ENCODE measurements around the gene PEF1.

The PEF1 gene

DNA sequence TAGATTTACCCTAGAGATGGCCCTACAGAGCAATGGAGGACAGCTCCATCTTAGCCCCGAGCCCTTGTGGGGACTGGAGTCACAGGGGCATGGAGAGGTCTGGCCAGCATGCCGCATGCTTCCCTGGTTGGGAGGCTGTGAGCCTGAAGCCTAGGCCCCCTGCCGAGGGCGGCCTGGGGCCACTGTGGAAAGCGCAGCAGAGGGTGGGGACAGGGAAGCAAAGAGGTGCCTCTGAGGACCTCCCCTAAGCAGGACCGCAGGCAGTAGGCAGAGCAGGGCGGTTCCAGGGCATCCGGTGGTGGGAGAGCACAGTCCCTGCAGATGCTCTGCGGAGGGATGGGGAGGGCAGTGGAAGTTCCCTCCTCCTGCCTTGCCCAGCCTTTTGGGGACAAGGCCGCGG, 26.5 kb upstream of the PEF1 start:
- no peak for DNase-seq (ENCODE audit: low spot score)

- DNase-seq (ENCODE audit: low spot score) = no peak
Measured at GRCh38 chr1:31670593-31670964, 25.9 kb upstream of the PEF1 start.

DNA sequence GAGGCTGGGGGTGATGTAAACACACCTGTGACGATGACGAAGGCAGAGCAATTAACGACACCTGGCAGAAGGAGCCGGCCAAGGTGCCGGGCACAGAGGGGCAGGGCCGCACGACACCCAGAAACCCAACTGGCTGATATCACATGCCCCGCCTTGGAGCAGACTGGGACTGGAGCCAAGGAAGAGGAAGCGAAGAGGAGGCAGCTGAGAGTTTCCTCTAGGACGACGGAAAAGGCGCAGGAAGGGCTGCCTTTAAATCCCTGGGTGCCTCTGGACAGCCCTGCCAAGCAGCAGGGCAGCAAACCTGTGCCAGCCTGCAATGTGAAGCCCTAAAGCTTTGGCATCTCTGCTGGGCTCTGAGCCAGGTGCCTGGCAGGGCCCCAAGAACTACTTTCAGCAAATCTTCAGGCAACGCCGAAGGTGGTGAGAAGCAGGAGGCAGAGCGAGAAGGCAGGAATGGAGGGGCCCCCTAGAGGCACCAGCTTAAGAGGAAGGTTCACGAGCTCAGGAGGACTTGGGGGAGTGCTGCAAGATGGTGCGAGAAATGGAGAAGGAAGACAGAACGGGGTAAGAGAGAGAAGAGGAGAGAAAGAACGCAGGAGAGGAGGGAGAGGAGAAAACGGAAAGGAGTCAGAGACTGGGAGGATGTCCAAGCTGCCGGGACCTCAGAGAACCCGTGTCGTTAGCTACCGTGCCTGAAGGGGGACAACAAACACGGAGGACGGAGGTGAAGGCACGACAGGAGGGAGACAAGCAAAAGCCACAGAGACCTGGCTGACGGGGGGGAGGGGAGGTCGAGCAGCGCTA, 25.3 kb upstream of the PEF1 start:
- peak; percentile 59 for DNase-seq (ENCODE audit: low spot score)

- DNase-seq (ENCODE audit: low spot score) = no peak
Measured at GRCh38 chr1:31669433-31669785, 24.7 kb upstream of the PEF1 start.

DNA sequence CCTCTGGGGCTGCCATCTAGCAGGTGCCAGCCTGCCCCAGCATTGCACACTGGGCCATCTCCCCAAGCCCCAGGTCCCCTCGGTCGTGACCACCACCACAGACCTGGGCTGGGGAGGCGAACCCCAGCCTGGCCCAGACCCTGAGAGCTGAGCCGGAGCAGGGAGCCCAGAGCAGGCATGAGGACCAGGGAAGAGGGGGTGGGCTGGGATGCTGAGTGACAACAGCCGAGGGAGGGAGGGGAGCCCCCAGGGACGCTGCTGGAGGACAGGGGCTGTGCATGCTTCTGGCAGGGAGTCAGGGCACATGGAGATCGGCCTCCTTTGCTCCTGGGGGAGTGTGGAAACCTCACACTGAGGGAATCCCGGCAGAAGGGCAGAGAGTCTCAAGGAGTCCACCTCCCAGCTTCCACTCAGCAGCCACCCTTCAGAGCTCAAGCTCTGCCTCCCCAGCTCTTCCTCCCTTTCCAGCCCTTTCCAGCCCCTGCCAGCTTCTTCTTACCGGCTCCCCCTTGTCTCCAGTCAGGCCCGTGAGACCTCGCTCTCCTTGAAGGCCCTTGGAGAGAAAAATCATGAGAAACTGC, 23.7 kb upstream of the PEF1 start:
- no peak for DNase-seq (ENCODE audit: low spot score)

GRCh38 chr1:31667065-31667785, 22.5 kb upstream of the PEF1 start:
- DNase-seq (ENCODE audit: low spot score) = no peak

- DNase-seq (ENCODE audit: low spot score) = no peak
Measured at GRCh38 chr1:31666263-31666963, 21.7 kb upstream of the PEF1 start.

- no peak for DNase-seq (ENCODE audit: low spot score)
Measured at GRCh38 chr1:31665234-31665878, 20.7 kb upstream of the PEF1 start.

GRCh38 chr1:31664528-31664927, 19.9 kb upstream of the PEF1 start:
- no peak for DNase-seq (ENCODE audit: low spot score)

- DNase-seq (ENCODE audit: low spot score) = peak; percentile 51
Measured at GRCh38 chr1:31663622-31664452, 19.2 kb upstream of the PEF1 start.

DNA sequence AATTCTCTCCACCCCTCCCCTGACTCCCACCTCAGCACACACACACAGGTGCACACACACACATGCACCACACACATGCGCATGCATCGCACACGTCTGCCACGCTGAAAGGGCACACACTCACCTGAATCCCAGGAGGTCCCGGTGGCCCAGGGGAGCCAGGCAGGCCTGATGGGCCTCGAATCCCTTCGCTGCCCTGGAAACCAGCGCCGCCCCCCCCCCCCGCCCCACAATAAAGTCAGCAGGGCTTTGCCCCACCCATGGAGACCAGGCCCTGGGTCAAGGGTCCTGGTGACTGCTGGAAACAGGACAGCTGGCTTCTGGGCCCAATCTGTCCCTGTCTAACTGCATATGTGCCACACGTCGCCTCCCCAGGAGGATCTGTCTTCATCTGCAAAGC, 17.8 kb upstream of the PEF1 start:
- no peak for DNase-seq (ENCODE audit: low spot score)

- no peak for DNase-seq (ENCODE audit: low spot score)
Measured at GRCh38 chr1:31661856-31662255, 17.2 kb upstream of the PEF1 start.

DNA sequence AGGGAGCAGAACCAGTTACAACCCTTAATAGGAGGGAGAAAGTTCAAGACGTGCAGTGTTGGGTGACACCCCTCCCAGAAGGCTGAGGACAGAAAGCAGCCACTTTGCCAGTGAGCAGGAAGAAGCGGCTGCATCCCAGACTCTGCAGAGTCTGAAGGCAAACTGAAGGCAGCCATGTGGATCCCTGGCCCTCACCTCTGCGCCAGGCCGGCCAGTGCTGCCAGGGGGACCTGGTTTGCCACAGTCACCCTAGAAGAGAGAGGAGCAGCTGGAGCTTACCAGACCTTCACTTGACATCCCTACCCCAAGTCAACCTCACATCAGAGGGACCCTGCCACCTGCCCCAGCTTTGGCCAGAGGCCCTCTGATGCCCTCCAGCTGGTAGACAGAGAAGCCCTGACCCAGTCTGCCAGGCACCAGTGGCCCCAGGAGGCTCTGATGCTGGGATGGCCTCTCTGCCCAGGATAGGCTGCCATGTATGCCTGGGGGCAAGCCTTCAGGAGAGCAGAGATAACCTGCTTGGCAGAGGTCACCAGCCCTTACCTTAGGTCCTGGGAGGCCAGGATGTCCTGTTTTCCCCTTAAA, 16.3 kb upstream of the PEF1 start:
- DNase-seq (ENCODE audit: low spot score) = no peak

DNA sequence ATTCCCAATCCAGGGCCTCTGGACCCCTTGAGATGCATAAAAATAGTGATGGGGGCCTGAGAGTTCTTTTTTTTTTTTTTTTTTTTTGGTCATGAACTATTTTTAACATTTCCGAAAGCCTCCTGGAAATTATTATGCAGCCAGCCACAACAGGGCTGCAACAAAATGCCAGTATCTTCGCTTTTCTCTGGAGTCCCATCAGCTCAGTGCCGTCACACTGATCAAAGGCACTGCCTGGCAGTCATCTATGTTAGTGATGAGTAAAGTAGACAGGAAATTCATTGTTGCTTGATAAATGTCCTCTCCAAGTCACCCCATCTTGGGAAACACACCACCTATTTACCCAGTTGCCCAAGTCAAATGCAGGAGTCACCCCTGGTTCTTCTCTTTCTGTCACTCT, 15.2 kb upstream of the PEF1 start:
- DNase-seq (ENCODE audit: low spot score) = no peak

DNA sequence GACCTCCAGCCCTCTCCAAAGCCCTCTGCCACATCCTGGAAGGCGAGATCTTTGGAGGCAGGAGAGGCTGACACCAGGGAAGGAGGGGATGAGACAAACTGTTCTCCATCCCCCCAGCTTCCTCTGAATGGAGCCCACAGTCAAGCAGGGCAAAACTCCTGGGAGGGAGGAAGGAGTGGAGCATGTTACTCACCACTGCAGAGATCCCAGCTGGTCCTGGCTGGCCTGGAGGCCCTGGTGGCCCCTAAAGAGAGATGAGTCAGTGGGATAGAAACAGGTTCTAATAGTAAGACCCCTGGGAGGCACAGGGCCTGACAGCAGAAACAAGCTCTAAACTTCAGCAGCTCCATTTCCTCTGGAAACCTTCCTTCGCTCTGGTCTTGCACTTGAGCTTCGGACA, 14.0 kb upstream of the PEF1 start:
- no peak for DNase-seq (ENCODE audit: low spot score)

DNA sequence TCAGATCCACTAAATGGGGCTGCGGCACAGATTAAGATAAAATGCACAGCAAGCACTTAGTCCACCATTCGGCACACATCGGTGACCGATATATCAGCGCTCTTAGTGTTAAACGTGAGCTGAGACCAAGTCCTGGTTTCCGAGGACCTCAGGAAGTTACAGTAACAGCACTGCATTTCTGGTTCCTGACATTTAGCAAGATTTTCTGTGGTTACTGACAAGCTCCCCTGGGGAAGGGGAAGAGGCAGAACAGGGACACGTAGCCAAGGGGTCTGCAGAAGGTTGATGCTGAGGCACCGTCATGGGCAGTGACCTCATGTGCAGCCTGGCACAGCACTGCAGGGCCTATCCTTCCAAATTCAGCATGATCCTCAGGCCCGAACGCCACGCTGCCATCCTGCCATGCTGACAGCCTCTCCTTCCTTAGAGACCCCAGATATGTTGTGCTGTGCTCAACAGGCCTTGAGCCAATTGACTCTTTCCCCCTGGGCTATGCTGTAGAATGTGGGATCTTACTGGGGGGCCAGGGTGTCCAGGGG, 13.4 kb upstream of the PEF1 start:
- no peak for DNase-seq (ENCODE audit: low spot score)

DNA sequence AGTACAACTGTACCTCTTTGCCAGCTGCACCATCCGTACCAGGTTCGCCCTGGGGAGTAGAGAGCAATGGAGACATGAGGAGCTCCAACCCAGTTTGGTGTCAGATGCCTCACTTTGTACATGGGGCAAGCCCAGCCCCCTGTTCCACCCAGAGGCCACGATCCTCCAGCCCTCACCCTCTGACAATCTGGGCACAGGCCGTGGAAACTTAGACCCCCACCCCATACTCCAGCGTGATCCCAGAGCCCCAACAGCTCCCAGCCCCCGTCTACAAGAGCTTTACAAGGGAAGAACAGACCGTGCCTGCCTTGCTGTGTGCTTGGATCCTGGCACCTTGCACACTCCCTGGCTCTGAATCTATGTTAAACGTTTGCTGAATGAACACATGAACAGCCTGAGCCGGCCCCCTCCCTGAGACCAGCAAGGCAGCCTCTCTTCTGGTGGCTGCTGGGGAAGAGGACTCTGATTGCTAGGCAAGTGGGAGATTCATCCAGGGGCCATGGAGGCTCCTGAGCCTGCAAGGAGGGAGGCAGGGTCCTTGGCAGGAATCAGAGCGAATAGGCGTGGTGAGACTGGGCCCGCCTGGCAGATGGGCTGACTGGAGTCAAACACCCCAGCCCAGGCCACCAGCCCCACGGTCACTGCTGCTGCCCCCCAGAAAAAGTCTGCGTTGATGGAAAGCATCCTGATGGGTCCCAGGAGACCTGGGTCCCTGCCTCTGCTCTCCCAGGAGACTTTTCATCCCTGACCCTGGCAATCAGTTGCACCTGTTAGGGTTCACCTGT, 12.5 kb upstream of the PEF1 start:
- DNase-seq (ENCODE audit: low spot score) = no peak

DNA sequence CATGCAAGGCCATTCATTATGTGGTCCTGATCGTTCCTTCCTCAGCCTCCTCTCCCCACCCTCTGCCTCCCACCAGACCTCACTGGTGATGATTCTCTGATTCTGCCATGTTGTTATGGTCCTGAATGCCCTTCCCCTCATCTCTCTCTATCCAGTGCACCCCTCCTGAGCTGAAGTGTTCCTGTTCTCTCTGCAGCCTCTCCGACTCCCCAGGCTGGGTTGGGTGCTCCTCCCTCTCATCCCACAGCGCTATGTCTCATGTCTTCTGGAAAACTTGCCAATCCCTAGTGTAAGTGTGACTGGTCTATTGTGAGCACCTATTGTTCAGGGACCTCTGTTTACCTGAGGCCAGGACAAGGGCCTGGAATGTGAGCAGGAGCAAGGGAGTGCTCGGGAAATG, 11.1 kb upstream of the PEF1 start:
- no peak for DNase-seq (ENCODE audit: low spot score)

- DNase-seq (ENCODE audit: low spot score) = no peak
Measured at GRCh38 chr1:31655104-31655503, 10.4 kb upstream of the PEF1 start.

- no peak for DNase-seq (ENCODE audit: low spot score)
Measured at GRCh38 chr1:31654474-31654776, 9.7 kb upstream of the PEF1 start.
